GM12873 (cell line): ENCODE data around the gene EIF2B5.

Experiments used
- CTCF ChIP-seq: IDR thresholded peaks from 2 replicates; pipeline ENCODE4 v1.5.1; 2012; ENCODE audit warnings: low read depth, mild to moderate bottlenecking, moderate library complexity, low read length, control low read depth; ENCODE audit not compliant: insufficient read depth; ENCODE audit errors: missing control alignments

EIF2B5 gene

GRCh38 chr3:184175506-184175905, 40.3 kb downstream of the EIF2B5 start:
- no peak for TF ChIP-seq CTCF

GRCh38 chr3:184175981-184176376, 40.8 kb downstream of the EIF2B5 start:
- TF ChIP-seq CTCF, result no peak

- TF ChIP-seq CTCF, result no peak
Measured at GRCh38 chr3:184176377-184177330, 41.5 kb downstream of the EIF2B5 start.

- TF ChIP-seq CTCF, result no peak
Measured at GRCh38 chr3:184177331-184177731, 42.2 kb downstream of the EIF2B5 start.

- TF ChIP-seq CTCF, result no peak
Measured at GRCh38 chr3:184177767-184178306, 42.7 kb downstream of the EIF2B5 start.

- no peak for TF ChIP-seq CTCF
Measured at GRCh38 chr3:184178521-184179138, 43.5 kb downstream of the EIF2B5 start.

GRCh38 chr3:184180165-184180564, 45.0 kb downstream of the EIF2B5 start:
- no peak for TF ChIP-seq CTCF
